HTR-8/SVneo (cell line): ENCODE data around the gene MAGI1.
"Not testable (repeated sequence)": the region's sequence is repeated elsewhere in the genome, so short reads cannot be mapped to it uniquely, and the experiment has no call there.

ENCODE experiments used
- DNase-seq: peaks from one replicate; pipeline ENCODE4 v3.0.0; 2011; ENCODE audit warnings: low spot score, mixed read lengths; ENCODE audit not compliant: insufficient read length
- FAIRE-seq: peaks from 2 replicates; lab custom pipeline; 2011; peaks lifted over from hg19 to GRCh38; lab: Jason Lieb, UNC

MAGI1 gene

GRCh38 chr3:66038726-66039589 is at the start of gene MAGI1:
Gene MAGI1 (minus strand): TSS chr3:66038918. CDS start chr3:66038308, 610 bp downstream.
- FAIRE-seq = peak; percentile 95
- DNase-seq = peak; percentile 87

GRCh38 chr3:66083784-66084213 is 45.1 kb upstream of the MAGI1 start:
- FAIRE-seq = no peak
- no peak for DNase-seq

GRCh38 chr3:66083096-66083678 is 44.5 kb upstream of the MAGI1 start:
- DNase-seq (no peak), FAIRE-seq (no peak)

- FAIRE-seq (no peak), DNase-seq (no peak)
Measured at GRCh38 chr3:66082679-66083078, 44.0 kb upstream of the MAGI1 start.

GRCh38 chr3:66080167-66080566 is 41.4 kb upstream of the MAGI1 start:
- DNase-seq (no peak), FAIRE-seq (no peak)

- no peak for FAIRE-seq
- no peak for DNase-seq
Measured at GRCh38 chr3:66077973-66078372, 39.3 kb upstream of the MAGI1 start.

- DNase-seq = no peak
- no peak for FAIRE-seq
Measured at GRCh38 chr3:66076861-66077470, 38.2 kb upstream of the MAGI1 start.

- FAIRE-seq = no peak
- DNase-seq = no peak
Measured at GRCh38 chr3:66075281-66075680, 36.6 kb upstream of the MAGI1 start.

- DNase-seq = no peak
- FAIRE-seq = no peak
Measured at GRCh38 chr3:66073464-66074141, 34.9 kb upstream of the MAGI1 start.

GRCh38 chr3:66068255-66068654 is 29.5 kb upstream of the MAGI1 start:
- DNase-seq (no peak), FAIRE-seq (no peak)

GRCh38 chr3:66066963-66067617 is 28.4 kb upstream of the MAGI1 start:
- FAIRE-seq (no peak), DNase-seq (no peak)

- no peak for DNase-seq
- no peak for FAIRE-seq
Measured at GRCh38 chr3:66055289-66055688, 16.6 kb upstream of the MAGI1 start.

- DNase-seq = no peak
- FAIRE-seq = no peak
Measured at GRCh38 chr3:66053550-66054094, 14.9 kb upstream of the MAGI1 start.

- DNase-seq (no peak), FAIRE-seq (no peak)
Measured at GRCh38 chr3:66052721-66053549, 14.2 kb upstream of the MAGI1 start.

- FAIRE-seq (no peak), DNase-seq (no peak)
Measured at GRCh38 chr3:66050821-66051220, 12.1 kb upstream of the MAGI1 start.

GRCh38 chr3:66048051-66048395 is 9.3 kb upstream of the MAGI1 start:
- DNase-seq = no peak
- no peak for FAIRE-seq

GRCh38 chr3:66047311-66048050 is 8.8 kb upstream of the MAGI1 start:
- DNase-seq (no peak), FAIRE-seq (peak; percentile 28)

GRCh38 chr3:66046321-66046720 is 7.6 kb upstream of the MAGI1 start:
- FAIRE-seq, DNase-seq: not testable (repeated sequence)
